Coronary artery (tissue), 2 donors: ENCODE results near the gene DCTD.

ENCODE experiments used
- DNase-seq: peaks from one replicate; pipeline ENCODE4 v3.0.0-alpha.2; 2017; ENCODE audit warnings: low spot score
- H3K27ac ChIP-seq, 2 donors: fragments of 200-600 bp; sonication (generic); one replicate each; pipeline ENCODE4 v1.5.1; 2016 to 2019
- H3K4me3 ChIP-seq: fragments of 200-600 bp; sonication (generic); 2 replicates; pipeline ENCODE4 v1.5.1; 2016; ENCODE audit warnings: mild to moderate bottlenecking, moderate library complexity
- TF ChIP-seq, protein P1 (sequence below): fragments of 200-600 bp; sonication (generic); IDR thresholded peaks from one replicate; pipeline ENCODE4 v1.5.1; 2019; ENCODE audit warnings: antibody characterized with exemption

DCTD gene

GRCh38 chr4:182917182-182918043 lies at the start of gene DCTD:
Gene DCTD, minus strand, starts transcription at chr4:182917386. Its CDS starts 1,818 bp downstream, at chr4:182915568.
- TF ChIP-seq, protein P1, sequence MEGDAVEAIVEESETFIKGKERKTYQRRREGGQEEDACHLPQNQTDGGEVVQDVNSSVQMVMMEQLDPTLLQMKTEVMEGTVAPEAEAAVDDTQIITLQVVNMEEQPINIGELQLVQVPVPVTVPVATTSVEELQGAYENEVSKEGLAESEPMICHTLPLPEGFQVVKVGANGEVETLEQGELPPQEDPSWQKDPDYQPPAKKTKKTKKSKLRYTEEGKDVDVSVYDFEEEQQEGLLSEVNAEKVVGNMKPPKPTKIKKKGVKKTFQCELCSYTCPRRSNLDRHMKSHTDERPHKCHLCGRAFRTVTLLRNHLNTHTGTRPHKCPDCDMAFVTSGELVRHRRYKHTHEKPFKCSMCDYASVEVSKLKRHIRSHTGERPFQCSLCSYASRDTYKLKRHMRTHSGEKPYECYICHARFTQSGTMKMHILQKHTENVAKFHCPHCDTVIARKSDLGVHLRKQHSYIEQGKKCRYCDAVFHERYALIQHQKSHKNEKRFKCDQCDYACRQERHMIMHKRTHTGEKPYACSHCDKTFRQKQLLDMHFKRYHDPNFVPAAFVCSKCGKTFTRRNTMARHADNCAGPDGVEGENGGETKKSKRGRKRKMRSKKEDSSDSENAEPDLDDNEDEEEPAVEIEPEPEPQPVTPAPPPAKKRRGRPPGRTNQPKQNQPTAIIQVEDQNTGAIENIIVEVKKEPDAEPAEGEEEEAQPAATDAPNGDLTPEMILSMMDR, result no peak
- Histone ChIP-seq H3K4me3 (peak within 1 kb of the TSS; percentile 80), H3K27ac (peak within 1 kb of the TSS; percentile 92 to 94)
- peak; percentile 81 for DNase-seq

DNA sequence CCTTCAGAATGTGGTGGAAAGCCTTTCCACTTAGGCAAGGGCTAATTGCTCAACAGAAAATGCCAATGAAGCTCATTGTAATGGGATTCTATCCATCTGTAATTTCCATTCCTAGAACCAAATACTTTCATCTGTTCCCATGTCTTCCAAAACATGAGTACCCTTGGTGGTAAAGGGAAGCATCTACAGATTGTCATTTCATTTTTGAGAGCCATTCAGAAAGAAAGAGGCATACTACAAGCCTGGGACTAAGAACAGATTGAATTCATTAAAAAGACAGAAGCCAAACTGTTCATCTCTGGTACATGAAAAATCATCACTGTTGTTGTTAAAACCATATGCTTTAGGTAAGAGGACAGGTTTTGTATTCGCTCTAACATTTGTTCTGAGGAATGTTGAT lies 43.6 kb upstream of the DCTD start:
- no peak overlapping the region for H3K4me3 ChIP-seq
- DNase-seq, result no peak
- TF ChIP-seq, protein P1, result no peak
- no peak overlapping the region for H3K27ac ChIP-seq

DNA sequence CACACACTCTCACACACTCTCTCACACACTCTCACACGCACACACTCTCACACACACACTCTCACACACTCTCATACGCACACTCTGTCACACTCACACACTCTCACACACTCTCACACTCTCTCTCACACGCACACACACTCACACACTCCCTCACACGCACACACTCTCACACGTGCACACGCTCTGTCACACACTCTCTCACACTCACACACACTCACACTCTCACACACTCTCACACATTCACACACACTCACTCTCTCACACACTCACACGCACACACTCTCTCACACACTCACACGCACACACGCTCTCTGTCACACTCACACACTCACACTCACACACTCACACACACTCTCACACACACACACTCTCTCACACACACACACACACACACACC lies 43.0 kb upstream of the DCTD start:
- no peak overlapping the region for H3K27ac ChIP-seq
- TF ChIP-seq, protein P1, result no peak
- DNase-seq, result no peak
- H3K4me3 ChIP-seq, result no peak overlapping the region

- Histone ChIP-seq H3K4me3 (no peak overlapping the region), H3K27ac (no peak overlapping the region)
- no peak for DNase-seq
- TF ChIP-seq, protein P1, result no peak
Measured at GRCh38 chr4:182955411-182955810, 38.2 kb upstream of the DCTD start.

DNA sequence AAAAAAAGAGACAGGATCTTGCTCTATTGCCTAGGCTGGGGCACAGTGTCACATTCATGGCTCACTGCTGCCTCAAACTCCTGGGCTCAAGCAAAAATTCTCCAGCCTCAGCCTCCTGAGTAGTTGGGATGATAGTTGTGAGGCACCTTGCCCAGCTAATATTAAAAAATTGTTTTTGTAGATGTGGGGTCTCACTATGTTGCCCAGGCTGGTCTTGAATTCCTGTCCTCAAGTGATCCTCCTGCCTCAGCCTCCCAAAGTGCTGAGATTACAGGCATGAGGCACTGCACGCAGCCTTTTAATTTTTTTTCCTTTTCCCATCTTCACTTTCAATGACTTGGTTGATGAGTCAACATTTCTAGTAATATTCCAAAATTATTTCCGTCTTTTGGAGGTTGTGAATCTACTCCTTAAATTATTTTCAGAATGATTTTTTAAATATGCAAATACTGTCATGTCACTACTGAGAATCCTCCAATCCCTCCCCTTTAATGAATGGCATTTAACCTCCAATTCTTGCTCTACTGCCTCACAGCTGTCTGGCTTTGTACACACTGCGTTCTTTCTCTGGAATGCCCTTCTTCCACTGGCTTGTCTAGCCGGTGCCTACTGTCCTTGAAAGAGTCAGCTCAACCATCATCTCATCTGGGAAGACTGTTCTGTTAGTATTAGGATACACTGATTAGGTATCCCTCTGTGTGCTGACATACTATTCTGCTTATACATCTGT lies 27.5 kb upstream of the DCTD start:
- TF ChIP-seq, protein P1, result no peak
- H3K4me3 ChIP-seq, result no peak overlapping the region
- H3K27ac ChIP-seq, result no peak overlapping the region
- no peak for DNase-seq

DNA sequence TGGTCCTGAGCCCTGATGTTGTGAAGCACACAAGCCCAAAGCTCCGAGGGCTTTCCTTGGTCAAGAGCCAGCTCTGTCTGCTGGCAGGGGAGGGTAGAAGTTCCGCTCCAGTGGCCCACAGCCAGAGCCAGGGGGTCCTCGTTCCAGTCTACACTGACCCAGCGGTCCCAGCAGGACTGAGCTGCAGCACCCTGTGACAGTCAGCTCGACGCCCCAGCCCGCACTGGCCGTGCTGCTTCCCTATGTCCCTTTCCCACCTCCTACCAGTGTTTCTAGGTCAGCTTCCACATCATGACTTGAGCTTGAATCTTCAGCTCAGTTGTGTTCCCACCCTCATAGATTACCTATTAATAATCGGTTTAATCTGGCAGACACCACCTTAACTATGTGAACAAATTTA lies 22.5 kb upstream of the DCTD start:
- Histone ChIP-seq H3K4me3 (no peak overlapping the region), H3K27ac (no peak overlapping the region)
- TF ChIP-seq, protein P1, result no peak
- DNase-seq, result no peak
